PC-9 (cell line): ENCODE results near the gene SCN8A.

Experiments
- EZH2 ChIP-seq: fragments of 200-600 bp; sonication (generic); IDR thresholded peaks from 2 replicates; pipeline ENCODE4 v1.8.0; 2017; ENCODE audit warnings: antibody characterized with exemption, low read depth
- TF ChIP-seq, protein P1 (sequence below): fragments of 200-600 bp; sonication (generic); conservative IDR thresholded peaks from 2 replicates; pipeline ENCODE4 v1.6.1; 2017; ENCODE audit warnings: mixed run types, antibody characterized with exemption, mild to moderate bottlenecking, moderate library complexity

DNA sequence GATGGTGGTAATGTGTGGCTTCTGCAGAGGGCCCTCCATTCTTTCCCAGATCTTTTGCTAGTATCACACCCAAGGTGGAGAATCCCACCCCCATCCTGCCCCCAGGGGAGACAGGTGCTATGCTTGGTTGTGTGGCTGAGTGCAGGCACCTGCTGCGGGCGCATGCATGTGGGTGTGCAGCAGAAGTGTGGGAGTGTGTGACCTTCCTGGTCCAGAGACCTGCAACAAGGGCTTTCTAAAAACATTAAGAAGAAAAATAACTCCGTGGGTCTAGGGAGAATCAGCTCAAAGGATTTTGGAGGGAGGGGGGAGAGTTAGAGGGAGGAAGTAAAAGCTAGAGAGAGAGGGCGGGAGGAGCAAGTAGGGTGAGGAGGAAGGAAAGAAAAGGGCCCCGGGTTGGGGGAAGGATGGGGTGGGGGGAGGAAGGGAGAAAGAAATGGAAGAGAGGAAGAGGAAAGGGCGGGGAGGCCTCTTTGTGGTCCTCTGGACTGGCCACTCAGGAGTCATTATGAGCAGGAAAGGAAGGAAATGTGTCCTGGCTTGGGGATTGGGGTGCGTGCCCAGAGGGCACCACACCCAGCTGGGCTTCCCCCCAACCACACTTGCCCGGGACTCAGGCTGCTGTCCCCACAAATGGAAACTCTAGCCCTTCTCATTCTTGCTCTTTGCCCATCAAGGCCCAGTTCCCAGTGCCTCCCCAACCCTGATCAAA, 260.5 kb downstream of the SCN8A start:
- TF ChIP-seq, protein P1, sequence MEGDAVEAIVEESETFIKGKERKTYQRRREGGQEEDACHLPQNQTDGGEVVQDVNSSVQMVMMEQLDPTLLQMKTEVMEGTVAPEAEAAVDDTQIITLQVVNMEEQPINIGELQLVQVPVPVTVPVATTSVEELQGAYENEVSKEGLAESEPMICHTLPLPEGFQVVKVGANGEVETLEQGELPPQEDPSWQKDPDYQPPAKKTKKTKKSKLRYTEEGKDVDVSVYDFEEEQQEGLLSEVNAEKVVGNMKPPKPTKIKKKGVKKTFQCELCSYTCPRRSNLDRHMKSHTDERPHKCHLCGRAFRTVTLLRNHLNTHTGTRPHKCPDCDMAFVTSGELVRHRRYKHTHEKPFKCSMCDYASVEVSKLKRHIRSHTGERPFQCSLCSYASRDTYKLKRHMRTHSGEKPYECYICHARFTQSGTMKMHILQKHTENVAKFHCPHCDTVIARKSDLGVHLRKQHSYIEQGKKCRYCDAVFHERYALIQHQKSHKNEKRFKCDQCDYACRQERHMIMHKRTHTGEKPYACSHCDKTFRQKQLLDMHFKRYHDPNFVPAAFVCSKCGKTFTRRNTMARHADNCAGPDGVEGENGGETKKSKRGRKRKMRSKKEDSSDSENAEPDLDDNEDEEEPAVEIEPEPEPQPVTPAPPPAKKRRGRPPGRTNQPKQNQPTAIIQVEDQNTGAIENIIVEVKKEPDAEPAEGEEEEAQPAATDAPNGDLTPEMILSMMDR, result no peak
- no peak for TF ChIP-seq EZH2
